ENCODE measurements around the gene LNP1.

GRCh38 chr3:100457811-100458210 is 56.5 kb downstream of the LNP1 start:
- TF ChIP-seq POLR2A (IDR thresholded peaks at IDR 0.05; ENCODE audit: low read depth) = no peak
- no peak for TF ChIP-seq CTCF (IDR thresholded peaks at IDR 0.05)
- TF ChIP-seq POLR2AphosphoS5 (IDR thresholded peaks at IDR 0.05) = no peak
